RWPE2 (cell line): ENCODE data around the gene CD82.
"Not testable (repeated sequence)": the region's sequence is repeated elsewhere in the genome, so short reads cannot be mapped to it uniquely, and the experiment has no call there.

Experiments
- ATAC-seq: fragments of 200-7000 bp; cut with Tn5 transposase; 3 replicates; pipeline ENCODE4 v1.9.1; 2021; ENCODE audit warnings: low read depth
- DNase-seq: peaks from one replicate; pipeline ENCODE4 v3.0.0-alpha.2; 2020; ENCODE audit warnings: low spot score
- H3K27ac ChIP-seq: fragments of 450-650 bp; 2 replicates; pipeline ENCODE4 v1.5.1; 2017; ENCODE audit warnings: mild to moderate bottlenecking; ENCODE audit not compliant: poor library complexity, severe bottlenecking
- H3K27me3 ChIP-seq: fragments of 250-450 bp; sonication (Bioruptor Pico); 2 replicates; pipeline ENCODE4 v1.5.1; 2021; ENCODE audit warnings: mild to moderate bottlenecking, moderate library complexity; ENCODE audit not compliant: insufficient read depth, poor library complexity, severe bottlenecking
- H3K36me3 ChIP-seq: fragments of 250-450 bp; sonication (Bioruptor Pico); 2 replicates; pipeline ENCODE4 v1.5.1; 2020; ENCODE audit warnings: low read depth, mild to moderate bottlenecking, moderate library complexity
- H3K4me1 ChIP-seq: fragments of 250-450 bp; sonication (Bioruptor Pico); 2 replicates; pipeline ENCODE4 v1.5.1; 2021; ENCODE audit warnings: mild to moderate bottlenecking, moderate library complexity; ENCODE audit not compliant: insufficient read depth, poor library complexity, severe bottlenecking
- H3K4me3 ChIP-seq: fragments of 250-450 bp; sonication (Bioruptor Pico); 2 replicates; pipeline ENCODE4 v1.5.1; 2021; ENCODE audit warnings: mild to moderate bottlenecking, moderate library complexity; ENCODE audit not compliant: severe bottlenecking
- H3K9me3 ChIP-seq: fragments of 250-450 bp; sonication (Bioruptor Pico); 2 replicates; pipeline ENCODE4 v1.5.1; 2021; ENCODE audit warnings: mild to moderate bottlenecking, moderate library complexity; ENCODE audit not compliant: severe bottlenecking
- CTCF ChIP-seq: fragments of 450-650 bp; IDR thresholded peaks from one replicate; pipeline ENCODE4 v1.5.1; 2017; ENCODE audit warnings: mild to moderate bottlenecking, moderate library complexity; ENCODE audit not compliant: poor library complexity, severe bottlenecking

Gene CD82

GRCh38 chr11:44538375-44539054, 26.9 kb upstream of the CD82 start:
- Histone ChIP-seq H3K27ac (no peak overlapping the region), H3K4me3 (no peak overlapping the region), H3K27me3 (no peaks in the 10 kb centered on the region), H3K36me3 (no peaks in the 10 kb centered on the region), H3K4me1 (no peaks in the 10 kb centered on the region), H3K9me3 (no peaks in the 10 kb centered on the region)
- ATAC-seq, result peak; percentile 93
- TF ChIP-seq CTCF, result peak; percentile 95
- DNase-seq, result no peak

GRCh38 chr11:44539971-44540370, 25.5 kb upstream of the CD82 start:
- no peaks in the 10 kb centered on the region for H3K9me3 ChIP-seq
- H3K27me3 ChIP-seq, result no peaks in the 10 kb centered on the region
- no peak for ATAC-seq
- no peaks in the 10 kb centered on the region for H3K36me3 ChIP-seq
- TF ChIP-seq CTCF, result no peak
- no peaks in the 10 kb centered on the region for H3K4me1 ChIP-seq
- DNase-seq, result no peak
- H3K4me3 ChIP-seq, result no peak overlapping the region
- no peak overlapping the region for H3K27ac ChIP-seq

GRCh38 chr11:44540667-44541066, 24.8 kb upstream of the CD82 start:
- no peaks in the 10 kb centered on the region for H3K27me3 ChIP-seq
- H3K36me3 ChIP-seq, result no peaks in the 10 kb centered on the region
- no peak overlapping the region for H3K27ac ChIP-seq
- no peak for DNase-seq
- no peak for ATAC-seq
- H3K4me3 ChIP-seq, result no peak overlapping the region
- H3K4me1 ChIP-seq, result no peaks in the 10 kb centered on the region
- no peaks in the 10 kb centered on the region for H3K9me3 ChIP-seq
- TF ChIP-seq CTCF, result no peak

- no peaks in the 10 kb centered on the region for H3K27me3 ChIP-seq
- ATAC-seq (no peak), DNase-seq (no peak)
- H3K36me3 ChIP-seq, result no peaks in the 10 kb centered on the region
- H3K9me3 ChIP-seq, result no peaks in the 10 kb centered on the region
- TF ChIP-seq CTCF, result no peak
- H3K4me3 ChIP-seq, result no peak overlapping the region
- no peak overlapping the region for H3K27ac ChIP-seq
- no peaks in the 10 kb centered on the region for H3K4me1 ChIP-seq
These were observed 23.1 kb upstream of the CD82 start for GRCh38 chr11:44542372-44542771.

- not testable (repeated sequence) for H3K27ac ChIP-seq, ATAC-seq, H3K36me3 ChIP-seq, H3K4me1 ChIP-seq, H3K9me3 ChIP-seq, H3K27me3 ChIP-seq, H3K4me3 ChIP-seq, DNase-seq
These were observed 18.5 kb upstream of the CD82 start for GRCh38 chr11:44546984-44547383.

- H3K27ac ChIP-seq, H3K9me3 ChIP-seq: not testable (repeated sequence)
These were observed 17.9 kb upstream of the CD82 start for GRCh38 chr11:44547534-44547933.

More at GRCh38 chr11:44547534-44547933, 17.9 kb upstream of the CD82 start:
- not testable (repeated sequence) for H3K4me3 ChIP-seq, ATAC-seq, H3K27me3 ChIP-seq, H3K36me3 ChIP-seq, DNase-seq, H3K4me1 ChIP-seq
